Measurements from ENCODE around the gene ARHGEF1.

GRCh38 chr19:41917676-41918075 is 34.7 kb downstream of the ARHGEF1 start:
- TF ChIP-seq CTCF (IDR thresholded peaks at IDR 0.05) (no peak), POLR2A (IDR thresholded peaks at IDR 0.05) (no peak)

Data from body of pancreas (tissue), 4 donors.